ENCODE results near the gene C1orf105.

- TF ChIP-seq CTCF (optimal IDR thresholded peaks at IDR 0.05 in 1 of 3, IDR thresholded peaks at IDR 0.05 in 1 of 3, conservative IDR thresholded peaks at IDR 0.05 in 1 of 3; ENCODE audit: extremely low read depth in 1 of 3, insufficient read depth in 2 of 3, low read length in 3 of 3) = no peak
- no peak for TF ChIP-seq EZH2 (IDR thresholded peaks at IDR 0.05; ENCODE audit: low read length)
Measured at GRCh38 chr1:172375211-172375631, 45.3 kb upstream of the C1orf105 start.

All from keratinocyte (primary cell).